Tibial artery (tissue), 4 donors: Measurements from ENCODE around the gene AK8.
"Not testable (repeated sequence)": the region's sequence is repeated elsewhere in the genome, so short reads cannot be mapped to it uniquely, and the experiment has no call there.

ENCODE experiments used
- DNase-seq, 2 donors: peaks; one replicate each; pipeline ENCODE4 v3.0.0-alpha.2; 2019
- H3K27ac ChIP-seq, 2 donors: fragments of 200-600 bp; sonication (generic) in 1 of 2; 1 replicate in 1 of 2; 2 replicates in 1 of 2; pipeline ENCODE4 v1.5.1; 2018 to 2019; ENCODE audit warnings: mild to moderate bottlenecking in 1 of 2
- H3K27me3 ChIP-seq, 2 donors: fragments of 200-600 bp; sonication (generic) in 1 of 2; one replicate each; pipeline versions ENCODE4 v1.5.1 to v1.6.0; 2016 to 2019
- H3K36me3 ChIP-seq, 3 donors: fragments of 200-600 bp; sonication (generic) in 2 of 3; one replicate each; pipeline ENCODE4 v1.5.1; 2016 to 2019; ENCODE audit warnings: mild to moderate bottlenecking in 2 of 3
- H3K4me1 ChIP-seq, 4 donors: fragments of 200-600 bp; sonication (generic) in 2 of 4; 1 replicate in 3 of 4; 2 replicates in 1 of 4; pipeline ENCODE4 v1.5.1; 2016 to 2019
- H3K4me3 ChIP-seq, 2 donors: fragments of 200-600 bp; sonication (generic) in 1 of 2; 1 replicate in 1 of 2; 2 replicates in 1 of 2; pipeline ENCODE4 v1.5.1; 2018 to 2019; ENCODE audit warnings: mild to moderate bottlenecking in 2 of 2
- H3K9me3 ChIP-seq, 3 donors: fragments of 200-600 bp; sonication (generic) in 1 of 3; one replicate each; pipeline ENCODE4 v1.5.1; 2016 to 2019
- intact Hi-C: fragments of 100-400 bp; cut with DNase I; formaldehyde crosslinking; loops from one replicate; pipeline ENCODE4 v1.15.0; 2023; ENCODE audit warnings: low total_unique reads
- TF ChIP-seq, protein P1 (sequence below), 2 experiments: fragments of 200-600 bp in 1 of 2; fragments of 450-650 bp in 1 of 2; IDR thresholded peaks; one replicate each; pipeline ENCODE4 v1.5.1; 2017 to 2019; ENCODE audit warnings: antibody characterized with exemption in 2 of 2, mild to moderate bottlenecking in 1 of 2, moderate library complexity in 1 of 2

AK8 gene

DNA sequence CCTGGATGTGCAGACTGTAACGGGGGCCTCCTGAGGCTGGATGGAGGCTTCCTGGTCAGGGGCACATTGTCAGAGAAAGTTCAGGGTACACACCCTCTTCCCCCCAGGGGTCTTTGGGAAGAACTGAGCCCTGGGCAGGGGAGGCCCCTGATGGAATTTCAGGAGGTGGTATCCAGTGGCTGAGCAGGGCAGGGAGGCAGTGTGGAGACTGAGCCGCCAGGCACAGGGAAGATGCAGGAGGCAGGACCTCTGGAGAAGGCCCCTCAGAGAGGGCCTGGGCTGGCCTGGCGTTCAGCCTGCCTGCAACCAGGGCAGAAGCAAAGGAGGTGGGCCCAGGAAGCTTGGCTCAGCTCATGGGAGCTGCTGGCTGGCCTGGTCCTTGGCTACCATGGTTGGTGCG lies 154.3 kb downstream of the AK8 start:
- DNase-seq: peak in 1 of 2 donors; percentile 39
- Histone ChIP-seq H3K27ac (no peak overlapping the region), H3K4me3 (no peak overlapping the region), H3K27me3 (peaks cover 0 to 29% of the 10 kb centered on the region in 2 donors), H3K4me1 (no peaks in the 10 kb centered on the region), H3K9me3 (no peaks in the 10 kb centered on the region), H3K36me3 (no peaks in the 10 kb centered on the region)
- intact Hi-C loops: no loop called here
- TF ChIP-seq, protein P1, sequence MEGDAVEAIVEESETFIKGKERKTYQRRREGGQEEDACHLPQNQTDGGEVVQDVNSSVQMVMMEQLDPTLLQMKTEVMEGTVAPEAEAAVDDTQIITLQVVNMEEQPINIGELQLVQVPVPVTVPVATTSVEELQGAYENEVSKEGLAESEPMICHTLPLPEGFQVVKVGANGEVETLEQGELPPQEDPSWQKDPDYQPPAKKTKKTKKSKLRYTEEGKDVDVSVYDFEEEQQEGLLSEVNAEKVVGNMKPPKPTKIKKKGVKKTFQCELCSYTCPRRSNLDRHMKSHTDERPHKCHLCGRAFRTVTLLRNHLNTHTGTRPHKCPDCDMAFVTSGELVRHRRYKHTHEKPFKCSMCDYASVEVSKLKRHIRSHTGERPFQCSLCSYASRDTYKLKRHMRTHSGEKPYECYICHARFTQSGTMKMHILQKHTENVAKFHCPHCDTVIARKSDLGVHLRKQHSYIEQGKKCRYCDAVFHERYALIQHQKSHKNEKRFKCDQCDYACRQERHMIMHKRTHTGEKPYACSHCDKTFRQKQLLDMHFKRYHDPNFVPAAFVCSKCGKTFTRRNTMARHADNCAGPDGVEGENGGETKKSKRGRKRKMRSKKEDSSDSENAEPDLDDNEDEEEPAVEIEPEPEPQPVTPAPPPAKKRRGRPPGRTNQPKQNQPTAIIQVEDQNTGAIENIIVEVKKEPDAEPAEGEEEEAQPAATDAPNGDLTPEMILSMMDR (IDR thresholded peaks at IDR 0.05): no peak

DNA sequence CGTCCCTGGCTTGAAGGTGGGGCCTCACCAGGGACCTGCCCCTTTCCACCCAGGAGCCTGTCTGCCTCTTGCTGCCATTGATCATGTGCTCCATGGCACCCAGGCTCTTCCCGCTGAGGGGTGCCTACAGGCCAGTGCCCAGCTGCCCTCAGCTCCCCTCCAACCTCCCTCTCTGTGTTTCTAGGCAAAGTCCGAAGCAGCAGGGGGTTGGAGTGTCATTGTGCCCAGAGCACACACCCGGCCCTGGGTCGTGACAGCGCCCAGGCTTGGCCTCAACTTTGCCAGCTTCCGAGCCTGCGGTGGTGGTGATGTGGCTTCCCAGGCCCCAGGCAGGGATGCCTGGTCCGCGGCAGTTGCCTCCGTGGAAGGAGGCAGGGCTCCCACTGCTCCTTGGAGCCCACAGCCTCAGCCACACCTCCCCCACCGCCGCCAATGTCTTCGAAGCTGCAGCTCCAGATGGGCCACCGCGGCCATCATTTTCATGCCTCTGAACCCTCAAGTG lies 155.5 kb downstream of the AK8 start:
- H3K27me3 ChIP-seq: peaks cover 0 to 26% of the 10 kb centered on the region in 2 donors
- no peak overlapping the region for H3K27ac ChIP-seq
- intact Hi-C loops: no loop called here
- H3K4me3 ChIP-seq: no peak overlapping the region
- H3K4me1 ChIP-seq: no peaks in the 10 kb centered on the region
- no peaks in the 10 kb centered on the region for H3K9me3 ChIP-seq
- DNase-seq: peak in 1 of 2 donors; percentile 42
- TF ChIP-seq, protein P1 (IDR thresholded peaks at IDR 0.05): no peak
- no peaks in the 10 kb centered on the region for H3K36me3 ChIP-seq

DNA sequence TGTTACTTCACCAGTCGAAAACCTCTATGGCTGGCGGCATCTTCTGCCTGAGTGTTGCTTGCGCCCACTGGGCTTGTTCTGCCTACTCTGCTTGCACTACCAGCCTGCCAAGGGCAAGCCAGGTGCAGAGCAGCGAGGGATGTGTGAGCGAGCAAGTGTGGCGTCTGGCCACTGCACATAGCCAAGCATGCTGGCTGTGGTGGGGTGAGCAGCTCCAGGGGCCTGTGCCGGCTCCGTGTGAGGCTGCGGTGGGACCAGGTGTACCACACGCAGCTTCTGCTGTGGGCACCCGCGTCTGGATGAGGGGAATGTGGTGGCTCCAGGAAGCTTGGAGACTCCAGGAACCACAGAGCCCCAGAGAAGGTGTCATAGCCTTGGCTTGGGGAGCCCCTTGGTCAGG lies 156.4 kb downstream of the AK8 start:
- peaks cover 0 to 32% of the 10 kb centered on the region in 2 donors for H3K27me3 ChIP-seq
- no peaks in the 10 kb centered on the region for H3K36me3 ChIP-seq
- intact Hi-C loops: no loop called here
- no peak overlapping the region for H3K4me3 ChIP-seq
- no peaks in the 10 kb centered on the region for H3K9me3 ChIP-seq
- peak in 1 of 2 donors; percentile 28 for DNase-seq
- TF ChIP-seq, protein P1 (IDR thresholded peaks at IDR 0.05): no peak
- H3K27ac ChIP-seq: no peak overlapping the region
- H3K4me1 ChIP-seq: no peaks in the 10 kb centered on the region

DNA sequence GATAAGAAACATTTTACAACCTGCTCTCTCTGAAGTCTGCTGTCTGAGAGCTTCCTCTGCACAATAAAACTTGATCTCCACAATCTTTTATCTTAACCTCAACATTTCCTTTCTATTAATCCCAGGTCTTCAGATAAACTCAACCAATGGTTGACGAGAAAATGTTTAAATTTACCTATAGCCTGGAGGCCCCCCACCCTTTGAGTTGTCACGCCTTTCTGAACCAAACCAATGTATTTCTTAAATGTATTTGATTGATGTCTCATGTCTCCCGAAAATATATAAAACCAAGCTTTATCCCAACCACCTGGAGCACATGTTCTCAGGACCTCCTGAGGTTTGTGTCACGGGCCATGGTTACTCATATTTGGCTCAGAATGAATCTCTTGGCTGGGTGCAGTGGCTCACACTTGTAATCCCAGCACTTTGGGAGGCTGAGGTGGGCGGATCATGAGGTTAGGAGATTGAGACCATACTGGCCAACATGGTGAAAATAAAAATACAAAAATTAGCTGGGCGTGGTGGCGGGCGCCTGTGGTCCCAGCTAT lies 159.6 kb downstream of the AK8 start:
- H3K4me1 ChIP-seq, DNase-seq, H3K9me3 ChIP-seq, intact Hi-C loops, H3K36me3 ChIP-seq, H3K4me3 ChIP-seq, H3K27ac ChIP-seq: not testable (repeated sequence)
- peaks cover 0 to 33% of the 10 kb centered on the region in 2 donors for H3K27me3 ChIP-seq

DNA sequence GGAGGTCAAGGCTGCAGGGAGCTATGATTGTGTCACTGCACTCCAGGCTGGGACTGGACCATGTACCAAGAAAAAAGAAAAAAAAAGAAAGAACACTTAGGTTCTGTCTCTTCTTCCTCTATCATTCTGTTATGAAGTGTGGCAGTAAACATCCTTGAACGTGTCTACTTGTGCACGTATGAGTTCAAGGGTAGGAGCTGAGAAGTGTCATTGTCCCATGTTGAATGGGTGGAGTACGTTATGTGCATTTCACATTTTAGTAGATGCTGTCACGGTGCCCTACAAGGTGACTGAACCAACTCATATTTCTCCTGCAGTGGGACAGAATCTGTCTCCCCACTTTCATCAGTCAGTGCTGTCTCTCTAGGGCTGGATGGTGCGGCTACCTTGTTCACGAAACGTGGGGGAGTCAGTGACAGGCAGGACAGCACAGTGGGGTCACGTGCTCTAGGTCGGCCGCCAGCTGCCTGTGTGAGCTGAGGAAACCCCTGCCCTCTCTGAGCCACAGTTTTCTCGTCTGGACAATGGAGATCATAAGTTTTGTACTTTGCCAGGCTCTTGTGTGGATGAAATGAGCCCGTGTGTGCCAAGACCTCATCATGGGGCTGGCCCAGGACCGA lies 160.6 kb downstream of the AK8 start:
- no peaks in the 10 kb centered on the region for H3K9me3 ChIP-seq
- TF ChIP-seq, protein P1 (IDR thresholded peaks at IDR 0.05): no peak
- H3K36me3 ChIP-seq: no peaks in the 10 kb centered on the region
- H3K4me1 ChIP-seq: no peaks in the 10 kb centered on the region
- H3K27ac ChIP-seq: no peak overlapping the region
- intact Hi-C loops: no loop called here
- peaks cover 0 to 28% of the 10 kb centered on the region in 2 donors for H3K27me3 ChIP-seq
- no peak overlapping the region for H3K4me3 ChIP-seq
- DNase-seq: no peak

DNA sequence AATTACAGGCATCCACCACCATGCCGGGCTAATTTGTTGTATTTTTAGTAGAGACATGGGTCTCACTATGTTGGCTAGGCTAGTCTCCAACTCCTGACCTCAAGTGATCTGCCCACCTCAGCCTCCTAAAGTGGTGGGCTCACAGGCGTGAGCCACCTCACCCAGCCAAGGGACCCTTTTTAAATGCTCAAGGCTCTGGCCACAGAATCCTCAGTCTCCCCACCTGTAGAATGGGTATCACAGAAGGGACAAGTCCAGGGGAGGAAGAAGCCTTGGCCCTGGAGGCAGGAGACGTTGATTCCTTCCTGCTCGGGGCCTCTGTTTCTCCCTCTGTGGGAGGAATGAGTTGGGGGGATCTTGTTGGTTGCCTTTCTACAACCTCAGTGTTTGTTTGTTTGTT lies 162.1 kb downstream of the AK8 start:
- TF ChIP-seq, protein P1 (IDR thresholded peaks at IDR 0.05): no peak
- Histone ChIP-seq H3K27me3 (peaks cover 0 to 23% of the 10 kb centered on the region in 2 donors), H3K4me1 (no peaks in the 10 kb centered on the region), H3K36me3 (no peaks in the 10 kb centered on the region), H3K4me3 (no peak overlapping the region), H3K9me3 (no peaks in the 10 kb centered on the region), H3K27ac (no peak overlapping the region)
- intact Hi-C loops: no loop called here
- no peak for DNase-seq
